SK-N-MC (cell line): ENCODE measurements around the gene CCT5.

Source experiments
- DNase-seq: peaks from one replicate; pipeline ENCODE4 v3.0.0-alpha.2; 2011; ENCODE audit warnings: low read depth, low spot score
- H3K27ac ChIP-seq: fragments of 200-600 bp; sonication (generic); 2 replicates; pipeline ENCODE4 v1.5.1; 2016; ENCODE audit warnings: mixed run types
- H3K36me3 ChIP-seq: fragments of 200-600 bp; sonication (generic); 2 replicates; pipeline ENCODE4 v1.6.1; 2017; ENCODE audit warnings: antibody characterized with exemption, low read length, mixed read lengths; ENCODE audit not compliant: insufficient read depth
- H3K4me3 ChIP-seq: fragments of 200-600 bp; sonication (generic); 2 replicates; pipeline ENCODE4 v1.5.1; 2016
- H3K9ac ChIP-seq: fragments of 200-600 bp; sonication (generic); 2 replicates; pipeline ENCODE4 v1.8.0; 2017; ENCODE audit warnings: mixed run types, mixed read lengths; ENCODE audit not compliant: insufficient read length
- H3K9me3 ChIP-seq: fragments of 200-600 bp; sonication (generic); 2 replicates; pipeline ENCODE4 v1.6.1; 2017; ENCODE audit warnings: low read depth, mild to moderate bottlenecking, antibody characterized with exemption, low read length, moderate library complexity, mixed read lengths
- EZH2 ChIP-seq: fragments of 200-600 bp; sonication (generic); IDR thresholded peaks from one replicate; pipeline ENCODE4 v1.6.1; 2017; ENCODE audit warnings: antibody characterized with exemption
- FOXP2 ChIP-seq: optimal IDR thresholded peaks from 2 replicates; pipeline ENCODE3; 2011; ENCODE audit warnings: mild to moderate bottlenecking, moderate library complexity; ENCODE audit not compliant: insufficient read depth; ENCODE audit errors: extremely low read length, control extremely low read depth
- POLR2AphosphoS5 ChIP-seq: IDR thresholded peaks from 2 replicates; pipeline ENCODE4 v1.6.1; 2012; ENCODE audit warnings: mild to moderate bottlenecking, low read depth, low read length, borderline replicate concordance

Gene CCT5

GRCh38 chr5:10249948-10250805, at the start of gene CCT5:
Gene CCT5 (plus strand): TSS chr5:10250280. CDS start chr5:10250341, 61 bp downstream.
- H3K4me3 ChIP-seq, result peak within 1 kb of the TSS; percentile 95
- TF ChIP-seq POLR2AphosphoS5, result peak; percentile 95
- no peak for TF ChIP-seq EZH2
- H3K27ac ChIP-seq, result peak within 1 kb of the TSS; percentile 100
- H3K36me3 ChIP-seq, result peaks cover 47% of the 10 kb centered on the region
- peak; percentile 99 for DNase-seq
- H3K9me3 ChIP-seq, result no peaks in the 10 kb centered on the region
- peak within 1 kb of the TSS; percentile 97 for H3K9ac ChIP-seq

- H3K27ac ChIP-seq, result no peak overlapping the region
- H3K9ac ChIP-seq, result no peak overlapping the region
- no peak overlapping the region for H3K4me3 ChIP-seq
- H3K36me3 ChIP-seq, result no peaks in the 10 kb centered on the region
- TF ChIP-seq POLR2AphosphoS5 (no peak), FOXP2 (no peak), EZH2 (no peak)
- no peaks in the 10 kb centered on the region; the same call in 1 of the 2 replicates for H3K9me3 ChIP-seq
- DNase-seq, result no peak
These were observed 48.7 kb upstream of the CCT5 start for GRCh38 chr5:10201223-10201868.

GRCh38 chr5:10202089-10202910, 47.8 kb upstream of the CCT5 start:
- DNase-seq, result no peak
- H3K36me3 ChIP-seq, result no peaks in the 10 kb centered on the region
- no peak for TF ChIP-seq FOXP2
- no peak for TF ChIP-seq POLR2AphosphoS5
- no peak for TF ChIP-seq EZH2
- no peak overlapping the region for H3K9ac ChIP-seq
- no peak overlapping the region for H3K4me3 ChIP-seq
- no peaks in the 10 kb centered on the region; the same call in 1 of the 2 replicates for H3K9me3 ChIP-seq
- no peak overlapping the region for H3K27ac ChIP-seq

- no peak overlapping the region for H3K27ac ChIP-seq
- H3K9ac ChIP-seq, result no peak overlapping the region
- no peaks in the 10 kb centered on the region for H3K9me3 ChIP-seq
- no peak for DNase-seq
- TF ChIP-seq EZH2 (no peak), FOXP2 (no peak), POLR2AphosphoS5 (no peak)
- H3K4me3 ChIP-seq, result no peak overlapping the region
- no peaks in the 10 kb centered on the region for H3K36me3 ChIP-seq
These were observed 41.1 kb upstream of the CCT5 start for GRCh38 chr5:10209004-10209403.

- no peak for TF ChIP-seq EZH2
- TF ChIP-seq FOXP2, result no peak
- TF ChIP-seq POLR2AphosphoS5, result no peak
- no peak overlapping the region for H3K4me3 ChIP-seq
- no peaks in the 10 kb centered on the region for H3K36me3 ChIP-seq
- peak; percentile 20 for DNase-seq
- no peak overlapping the region for H3K9ac ChIP-seq
- 0 out of 2 replicates have a peak overlapping the region, but pooled peaks have one; percentile 16 for H3K27ac ChIP-seq
- no peaks in the 10 kb centered on the region for H3K9me3 ChIP-seq
These were observed 36.8 kb upstream of the CCT5 start for GRCh38 chr5:10213316-10213715.

GRCh38 chr5:10214041-10214440, 36.0 kb upstream of the CCT5 start:
- Histone ChIP-seq H3K9me3 (no peaks in the 10 kb centered on the region), H3K9ac (no peak overlapping the region), H3K36me3 (no peaks in the 10 kb centered on the region), H3K27ac (no peak overlapping the region), H3K4me3 (no peak overlapping the region)
- no peak for DNase-seq
- no peak for TF ChIP-seq EZH2
- TF ChIP-seq POLR2AphosphoS5, result no peak
- no peak for TF ChIP-seq FOXP2

GRCh38 chr5:10215366-10215765, 34.7 kb upstream of the CCT5 start:
- H3K9me3 ChIP-seq, result no peaks in the 10 kb centered on the region

GRCh38 chr5:10216107-10216506, 34.0 kb upstream of the CCT5 start:
- TF ChIP-seq FOXP2 (no peak), EZH2 (no peak), POLR2AphosphoS5 (no peak)
- no peaks in the 10 kb centered on the region for H3K36me3 ChIP-seq
- no peak overlapping the region for H3K4me3 ChIP-seq
- H3K27ac ChIP-seq, result no peak overlapping the region
- H3K9me3 ChIP-seq, result no peaks in the 10 kb centered on the region
- no peak for DNase-seq
- no peak overlapping the region for H3K9ac ChIP-seq

More at GRCh38 chr5:10215366-10215765, 34.7 kb upstream of the CCT5 start:
- no peaks in the 10 kb centered on the region for H3K36me3 ChIP-seq
- no peak for DNase-seq
- H3K27ac ChIP-seq, result no peak overlapping the region
- no peak overlapping the region for H3K9ac ChIP-seq
- no peak for TF ChIP-seq POLR2AphosphoS5
- TF ChIP-seq FOXP2, result no peak
- no peak for TF ChIP-seq EZH2
- no peak overlapping the region for H3K4me3 ChIP-seq
